GM23248 (cell line): Measurements from ENCODE around the gene RORB. TPM values are rescaled to one million over a fixed set of nuclear protein-coding genes. Genes with fewer than 3 reads are reported as not detected.

ENCODE experiments used
- DNase-seq: peaks from one replicate; pipeline ENCODE4 v3.0.0-alpha.2; 2015
- H2AFZ ChIP-seq: fragments of 200-600 bp; sonication (generic); 2 replicates; pipeline ENCODE4 v1.6.1; 2016; ENCODE audit warnings: antibody characterized with exemption
- H3F3A ChIP-seq: fragments of 200-600 bp; sonication (generic); 2 replicates; pipeline ENCODE4 v1.6.1; 2016; ENCODE audit warnings: mild to moderate bottlenecking, antibody characterized with exemption, mixed run types; ENCODE audit not compliant: insufficient read depth
- H3K27ac ChIP-seq: fragments of 200-600 bp; sonication (generic); 2 replicates; pipeline ENCODE4 v1.5.1; 2016; ENCODE audit warnings: mild to moderate bottlenecking
- H3K27me3 ChIP-seq: fragments of 200-600 bp; sonication (generic); replicated peaks from 2 replicates; pipeline ENCODE4 v1.6.1; 2016; ENCODE audit warnings: mild to moderate bottlenecking; ENCODE audit not compliant: insufficient read depth
- H3K36me3 ChIP-seq: fragments of 200-600 bp; sonication (generic); 2 replicates; pipeline ENCODE4 v1.6.1; 2016; ENCODE audit warnings: low read depth, mild to moderate bottlenecking
- H3K4me1 ChIP-seq: fragments of 200-600 bp; sonication (generic); 2 replicates; pipeline ENCODE4 v1.6.1; 2016; ENCODE audit warnings: mild to moderate bottlenecking; ENCODE audit not compliant: insufficient read depth
- H3K4me2 ChIP-seq: fragments of 200-600 bp; sonication (generic); one replicate; pipeline ENCODE4 v1.6.1; 2016; ENCODE audit warnings: mild to moderate bottlenecking; ENCODE audit not compliant: unreplicated experiment
- H3K4me3 ChIP-seq: fragments of 200-600 bp; sonication (generic); 2 replicates; pipeline ENCODE4 v1.5.1; 2016; ENCODE audit warnings: mild to moderate bottlenecking
- H3K79me2 ChIP-seq: fragments of 200-600 bp; sonication (generic); 2 replicates; pipeline ENCODE4 v1.6.1; 2016; ENCODE audit warnings: mild to moderate bottlenecking; ENCODE audit not compliant: insufficient read depth
- H3K9ac ChIP-seq: fragments of 200-600 bp; sonication (generic); 2 replicates; pipeline ENCODE4 v1.6.1; 2016; ENCODE audit warnings: mild to moderate bottlenecking
- H3K9me2 ChIP-seq: fragments of 200-600 bp; sonication (generic); 2 replicates; pipeline ENCODE4 v1.6.1; 2016; ENCODE audit warnings: mixed run types, mild to moderate bottlenecking, moderate library complexity; ENCODE audit not compliant: insufficient read depth
- H3K9me3 ChIP-seq: fragments of 200-600 bp; sonication (generic); one replicate; pipeline ENCODE4 v1.6.1; 2017; ENCODE audit warnings: low read depth
- H4K20me1 ChIP-seq: fragments of 200-600 bp; sonication (generic); 2 replicates; pipeline ENCODE4 v1.6.0; 2016; ENCODE audit not compliant: insufficient read depth
- EZH2 ChIP-seq: fragments of 200-600 bp; sonication (generic); IDR thresholded peaks from 2 replicates; pipeline ENCODE4 v1.6.1; 2018; ENCODE audit warnings: antibody characterized with exemption, mild to moderate bottlenecking; ENCODE audit not compliant: insufficient read depth, poor library complexity, severe bottlenecking
- EZH2phosphoT487 ChIP-seq: fragments of 200-600 bp; sonication (generic); IDR thresholded peaks from 2 replicates; pipeline ENCODE4 v1.6.1; 2018; ENCODE audit warnings: antibody characterized with exemption, moderate library complexity, mild to moderate bottlenecking, low read depth; ENCODE audit not compliant: insufficient read depth
- WGBS, 2 experiments: methylation state at CpG; one replicate each; pipeline ENCODE4 v1.1.6; 2015 to 2017; ENCODE audit warnings: low lambda C conversion rate in 2 of 2, low coverage in 1 of 2; ENCODE audit errors: missing lambda C conversion rate in 2 of 2; 5-methylcytosine and 5-hydroxymethylcytosine counted together
- in situ Hi-C: fragments of 300-500 bp; cut with MboI; formaldehyde crosslinking; loops from 2 replicates; pipeline ENCODE4 v1.15.0; 2020
- polyA plus RNA-seq: library from polyadenylated mRNA; unstranded; fragments of >200 nt; fragmentation: Nextera tagmentation; extraction: Ambion mirVana; gene quantifications from 2 replicates; pipeline ENCODE4 v1.2.1, GENCODE V29; 2016
- total RNA-seq: library from RNA; depleted of rRNA; stranded (reverse); fragments of >200 nt; shearing (Covaris generic); gene quantifications from 2 replicates; pipeline ENCODE4 v1.2.3, GENCODE V29; 2014

The RORB gene
- total and polyA plus RNA-seq, 2 experiments from 2014 or later: not detected

DNA sequence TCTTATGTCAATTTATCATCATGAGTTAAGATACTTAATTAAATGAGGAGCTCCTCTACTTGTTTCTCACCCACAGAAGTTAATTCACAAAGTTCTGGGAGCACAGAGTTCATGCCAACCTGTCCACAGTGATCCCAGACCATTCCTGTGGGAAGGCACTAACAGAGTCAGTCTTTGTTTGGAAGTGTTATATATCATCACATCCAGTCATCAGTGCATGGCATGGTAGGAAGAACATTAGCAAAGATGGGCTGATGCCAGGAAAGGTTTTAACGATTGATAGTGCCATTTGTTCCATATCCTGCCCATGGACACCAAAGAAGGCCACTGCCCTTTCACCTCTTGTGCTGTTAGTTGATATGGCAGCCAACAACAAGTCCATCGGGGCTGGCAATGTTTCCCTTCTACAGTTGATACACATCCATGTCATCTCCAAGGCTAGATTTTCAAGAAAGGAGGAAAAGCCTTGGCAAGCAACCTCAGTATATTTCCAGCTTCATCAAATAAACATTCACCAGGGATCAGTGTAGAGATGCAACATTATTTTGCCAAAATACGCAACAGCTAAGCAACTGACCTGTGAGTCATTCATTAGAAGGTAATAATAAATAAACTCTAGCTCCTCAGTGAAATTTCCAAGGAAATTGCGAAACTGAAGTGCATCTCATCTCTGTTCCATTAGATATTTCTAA lies 169.6 kb downstream of the RORB start:
- in situ Hi-C loops: no loop called here
- H3F3A ChIP-seq: no peaks in the 10 kb centered on the region
- no peak overlapping the region for H3K9ac ChIP-seq
- H3K9me2 ChIP-seq: no peaks in the 10 kb centered on the region
- no peak overlapping the region for H3K4me2 ChIP-seq
- no peaks in the 10 kb centered on the region for H3K4me1 ChIP-seq
- no peaks in the 10 kb centered on the region for H3K27me3 ChIP-seq
- no peak for TF ChIP-seq EZH2phosphoT487
- 30 to 33% methylated on average over 4 of the region's 4 CpGs for WGBS, 2 experiments
- DNase-seq: peak; percentile 5
- no peaks in the 10 kb centered on the region for H4K20me1 ChIP-seq
- no peak overlapping the region for H3K4me3 ChIP-seq
- no peak overlapping the region for H2AFZ ChIP-seq
- H3K36me3 ChIP-seq: no peaks in the 10 kb centered on the region
- H3K27ac ChIP-seq: no peak overlapping the region
- H3K9me3 ChIP-seq: no peaks in the 10 kb centered on the region
- H3K79me2 ChIP-seq: no peaks in the 10 kb centered on the region

DNA sequence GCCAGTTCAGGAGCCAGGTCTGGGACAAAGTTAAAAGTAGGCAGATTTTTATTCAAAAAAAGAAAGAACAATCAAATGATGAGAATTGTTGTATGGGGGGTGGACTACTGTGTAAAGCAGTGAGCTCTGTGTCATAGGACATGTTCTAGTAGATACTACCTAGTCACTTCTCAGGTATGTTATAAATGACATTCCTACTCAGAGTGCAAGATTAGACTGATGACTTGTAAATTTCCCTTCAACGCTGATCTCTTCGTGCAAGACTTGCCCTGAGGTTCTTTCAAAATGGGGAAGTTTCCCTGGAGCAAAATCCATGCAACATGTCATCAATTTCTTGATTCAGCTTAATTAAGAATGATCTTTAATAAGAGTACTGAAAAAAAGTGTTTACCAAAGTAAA lies 175.1 kb downstream of the RORB start:
- Histone ChIP-seq H3K27ac (no peak overlapping the region), H3K4me1 (no peaks in the 10 kb centered on the region), H4K20me1 (no peaks in the 10 kb centered on the region), H3K9ac (no peak overlapping the region), H3K27me3 (no peaks in the 10 kb centered on the region), H3K36me3 (no peaks in the 10 kb centered on the region), H2AFZ (no peak overlapping the region), H3K4me2 (no peak overlapping the region), H3F3A (no peaks in the 10 kb centered on the region), H3K9me2 (no peaks in the 10 kb centered on the region), H3K9me3 (no peaks in the 10 kb centered on the region), H3K4me3 (no peak overlapping the region), H3K79me2 (no peaks in the 10 kb centered on the region)
- TF ChIP-seq EZH2 (no peak), EZH2phosphoT487 (no peak)
- 73 to 84% methylated on average over 2 of the region's 2 CpGs for WGBS, 2 experiments
- in situ Hi-C loops: no loop called here
- DNase-seq: no peak

DNA sequence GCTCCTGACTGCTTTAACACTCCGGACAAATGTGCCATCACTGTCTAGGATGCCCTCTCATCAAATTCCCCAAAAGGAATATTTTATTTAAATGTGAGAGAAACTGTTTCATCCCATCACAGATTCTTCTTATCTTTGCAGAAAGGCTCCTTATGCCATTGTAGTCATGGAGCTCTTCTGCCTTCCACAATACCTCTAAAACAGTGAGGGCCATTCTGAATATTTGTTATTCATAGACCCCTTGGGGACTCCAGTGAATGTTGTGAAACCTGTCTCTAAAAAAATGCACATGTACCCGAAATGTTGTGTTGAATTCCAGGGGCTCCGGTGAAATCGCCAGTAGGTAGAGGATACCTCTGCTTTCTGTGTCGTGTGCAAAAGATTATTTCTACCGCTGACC lies 176.9 kb downstream of the RORB start:
- no peak for DNase-seq
- in situ Hi-C loops: no loop called here
- Histone ChIP-seq H3K4me3 (no peak overlapping the region), H4K20me1 (no peaks in the 10 kb centered on the region), H3F3A (no peaks in the 10 kb centered on the region), H3K27ac (no peak overlapping the region), H3K79me2 (no peaks in the 10 kb centered on the region), H3K9me2 (no peaks in the 10 kb centered on the region), H3K9me3 (no peaks in the 10 kb centered on the region), H3K36me3 (no peaks in the 10 kb centered on the region), H3K9ac (no peak overlapping the region), H3K4me1 (no peaks in the 10 kb centered on the region), H2AFZ (no peak overlapping the region), H3K27me3 (no peaks in the 10 kb centered on the region), H3K4me2 (no peak overlapping the region)
- WGBS, 2 experiments: 53 to 61% methylated on average over 6 of the region's 6 CpGs
- TF ChIP-seq EZH2phosphoT487 (no peak), EZH2 (no peak)

DNA sequence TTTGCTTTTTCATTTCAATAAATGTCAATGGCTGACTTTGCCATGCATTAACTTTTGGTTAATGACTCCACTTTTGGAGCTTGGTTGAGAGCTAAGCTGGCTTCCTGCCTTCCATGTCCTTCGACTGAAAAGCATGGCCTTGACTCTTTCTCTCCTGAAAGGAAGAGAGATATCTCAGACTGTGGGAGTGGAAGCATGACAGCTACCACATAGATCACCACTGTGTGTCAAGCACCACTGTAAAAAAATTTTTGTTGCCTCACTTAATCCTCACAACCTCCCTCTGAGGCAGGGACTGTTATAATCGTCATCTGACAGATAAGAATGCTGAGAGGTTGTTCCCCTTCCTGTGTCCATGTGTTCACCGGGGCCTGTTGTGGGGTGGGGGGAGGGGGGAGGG lies 184.8 kb downstream of the RORB start:
- Histone ChIP-seq H3K9me2 (no peaks in the 10 kb centered on the region), H3K79me2 (no peaks in the 10 kb centered on the region), H3K9me3 (no peaks in the 10 kb centered on the region), H3K27me3 (no peaks in the 10 kb centered on the region), H4K20me1 (no peaks in the 10 kb centered on the region), H3K4me1 (no peaks in the 10 kb centered on the region), H3K4me3 (no peak overlapping the region), H3K9ac (no peak overlapping the region), H3K4me2 (no peak overlapping the region), H3F3A (no peaks in the 10 kb centered on the region), H2AFZ (no peak overlapping the region), H3K36me3 (no peaks in the 10 kb centered on the region), H3K27ac (no peak overlapping the region)
- in situ Hi-C loops: no loop called here
- 26 to 34% methylated on average over 3 of the region's 3 CpGs for WGBS, 2 experiments
- no peak for TF ChIP-seq EZH2phosphoT487
- no peak for TF ChIP-seq EZH2
- DNase-seq: no peak

DNA sequence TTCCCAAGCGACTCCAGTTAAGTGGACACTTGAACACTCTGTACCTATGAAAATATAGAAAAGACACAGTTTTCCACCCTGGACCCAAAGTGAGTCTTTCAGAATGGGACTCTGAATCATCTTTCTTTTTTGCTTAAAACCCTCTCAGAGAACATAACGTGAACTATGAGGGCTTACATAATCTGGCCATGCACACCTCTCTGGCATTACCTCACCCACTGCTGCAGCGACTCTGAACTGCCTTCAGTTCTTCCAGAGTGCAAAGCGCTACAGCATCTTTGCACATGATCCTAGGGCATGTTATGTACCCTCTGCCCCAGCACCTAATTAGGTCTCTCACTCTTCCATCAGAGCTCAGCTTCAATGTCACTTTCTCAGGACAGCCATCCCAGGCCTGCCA lies 186.2 kb downstream of the RORB start:
- H3K9ac ChIP-seq: no peak overlapping the region
- no peaks in the 10 kb centered on the region for H3F3A ChIP-seq
- no peaks in the 10 kb centered on the region for H3K4me1 ChIP-seq
- no peaks in the 10 kb centered on the region for H3K27me3 ChIP-seq
- no peaks in the 10 kb centered on the region for H3K9me2 ChIP-seq
- no peak for TF ChIP-seq EZH2phosphoT487
- no peak for TF ChIP-seq EZH2
- H3K9me3 ChIP-seq: no peaks in the 10 kb centered on the region
- H3K4me2 ChIP-seq: no peak overlapping the region
- H3K27ac ChIP-seq: no peak overlapping the region
- in situ Hi-C loops: no loop called here
- H3K79me2 ChIP-seq: no peaks in the 10 kb centered on the region
- DNase-seq: no peak
- WGBS, 2 experiments: 58% methylated on average over 4 of the region's 4 CpGs
- H4K20me1 ChIP-seq: no peaks in the 10 kb centered on the region
- no peak overlapping the region for H3K4me3 ChIP-seq
- no peak overlapping the region for H2AFZ ChIP-seq
- H3K36me3 ChIP-seq: no peaks in the 10 kb centered on the region
